ENCODE results near the gene MYEOV.
A peak's percentile ranks its signal among the peaks of the same experiment; 100 is the strongest.

Gene MYEOV

DNA sequence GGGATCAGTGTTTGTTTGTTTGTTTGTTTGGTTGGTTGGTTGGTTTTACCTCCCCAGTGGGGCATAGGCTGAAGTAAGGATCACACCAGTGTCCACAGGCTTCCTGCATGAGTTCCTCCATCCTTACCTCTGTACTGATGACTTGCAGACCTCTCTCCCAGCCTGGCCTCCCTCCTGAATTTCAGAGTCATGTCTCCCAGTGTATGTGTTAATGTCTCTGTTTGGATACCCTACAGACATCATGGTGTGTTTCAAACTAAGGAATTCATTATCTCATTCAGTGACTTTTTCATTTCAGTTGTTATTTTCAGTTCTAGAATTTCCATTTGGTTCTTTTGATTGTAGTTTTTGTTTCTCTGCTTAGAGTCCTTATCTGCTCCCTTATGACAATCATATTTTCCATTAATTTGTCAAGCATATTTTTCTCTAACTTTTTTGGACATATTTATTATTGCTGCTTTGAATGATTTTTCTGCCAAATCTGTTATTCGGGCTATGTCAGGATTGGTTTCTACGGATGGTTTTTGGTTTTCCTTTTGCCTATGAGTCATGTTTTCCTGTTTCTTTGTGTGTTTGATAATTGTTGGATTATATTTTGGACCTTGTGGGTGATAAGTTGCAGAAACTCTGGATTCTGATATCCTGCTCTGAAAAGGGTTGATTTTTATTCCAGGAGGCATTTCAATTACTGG lies 23.6 kb downstream of the MYEOV start:
- DNase-seq (ENCODE audit: low read depth in 2 of 2): no peak

DNA sequence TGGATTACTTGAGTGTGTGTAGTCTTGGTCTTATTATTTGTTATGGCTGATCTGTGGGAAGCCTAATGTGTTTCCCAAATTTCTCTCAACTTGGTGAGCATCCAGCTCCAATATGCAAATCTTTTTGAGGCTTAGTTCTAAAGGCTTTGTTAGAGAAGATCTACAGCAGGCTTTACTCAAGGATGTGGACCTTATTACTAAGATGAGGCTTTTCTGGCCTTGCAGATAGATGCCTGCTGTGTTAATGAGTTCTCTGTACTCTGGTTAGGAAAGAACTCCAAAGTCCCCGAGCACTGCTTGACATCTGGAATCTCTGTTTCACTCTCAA lies 24.1 kb downstream of the MYEOV start:
- no peak for DNase-seq (ENCODE audit: low read depth in 2 of 2)

DNA sequence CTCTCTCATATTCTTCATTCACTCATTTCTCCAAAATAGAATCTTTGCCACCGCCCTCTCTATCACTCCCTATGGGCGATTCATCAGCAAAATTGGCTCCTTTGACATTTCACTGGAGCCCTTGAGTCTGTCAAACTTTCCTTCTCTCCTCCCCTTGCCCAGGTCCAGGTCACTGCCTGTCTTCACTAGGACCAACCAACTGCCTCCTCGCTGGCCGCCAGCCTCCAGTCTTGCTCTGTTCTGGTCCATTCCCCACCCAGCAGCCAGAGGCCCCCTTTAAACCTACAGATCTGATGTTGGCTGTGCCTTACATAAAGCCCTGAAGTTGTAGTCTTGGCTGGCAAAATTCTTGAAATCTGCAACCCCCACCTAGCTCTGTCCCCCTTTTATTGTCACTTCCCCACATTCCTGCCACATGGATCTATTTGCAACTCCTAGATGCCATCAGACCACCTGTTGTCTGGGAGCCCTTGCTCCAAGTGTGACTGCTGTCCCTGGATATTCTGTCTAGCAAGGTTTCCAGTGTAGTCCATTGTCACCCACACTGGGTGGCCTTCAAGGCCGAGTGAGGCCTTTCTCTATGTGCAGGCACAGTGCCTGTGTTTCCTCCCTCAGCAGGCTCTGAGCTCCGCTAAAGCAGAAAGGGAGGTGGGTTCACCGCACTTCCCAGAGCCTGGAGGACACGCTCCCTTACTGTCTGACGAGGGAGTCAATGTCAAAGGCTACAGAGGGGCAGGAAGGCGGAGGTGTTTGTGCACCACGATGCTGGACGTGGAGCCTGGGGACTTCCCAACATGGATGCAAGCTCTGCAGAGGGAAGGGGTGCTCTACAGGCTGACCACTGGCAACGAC lies 25.5 kb downstream of the MYEOV start:
- no peak for DNase-seq (ENCODE audit: low read depth in 2 of 2)

DNA sequence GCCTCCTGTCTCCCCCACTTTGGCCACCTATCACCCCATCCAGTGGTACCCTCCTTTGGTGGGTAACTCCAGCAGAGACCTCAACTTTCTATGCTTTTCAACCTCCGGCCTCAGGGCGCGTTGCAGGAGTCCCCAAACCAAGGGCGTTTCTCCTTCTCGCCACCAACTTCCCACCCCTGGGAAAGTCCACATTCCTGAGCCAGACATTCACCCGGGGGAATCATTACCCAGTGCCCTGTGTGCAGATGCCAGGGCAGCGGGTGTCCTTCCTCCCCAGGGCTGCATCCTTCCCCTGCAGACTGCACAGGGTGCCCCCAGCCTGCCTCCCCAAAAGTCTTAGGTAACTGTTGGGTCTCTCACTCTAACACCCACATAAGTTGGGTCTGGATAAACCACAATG lies 26.4 kb downstream of the MYEOV start:
- no peak for DNase-seq (ENCODE audit: low read depth in 2 of 2)

DNA sequence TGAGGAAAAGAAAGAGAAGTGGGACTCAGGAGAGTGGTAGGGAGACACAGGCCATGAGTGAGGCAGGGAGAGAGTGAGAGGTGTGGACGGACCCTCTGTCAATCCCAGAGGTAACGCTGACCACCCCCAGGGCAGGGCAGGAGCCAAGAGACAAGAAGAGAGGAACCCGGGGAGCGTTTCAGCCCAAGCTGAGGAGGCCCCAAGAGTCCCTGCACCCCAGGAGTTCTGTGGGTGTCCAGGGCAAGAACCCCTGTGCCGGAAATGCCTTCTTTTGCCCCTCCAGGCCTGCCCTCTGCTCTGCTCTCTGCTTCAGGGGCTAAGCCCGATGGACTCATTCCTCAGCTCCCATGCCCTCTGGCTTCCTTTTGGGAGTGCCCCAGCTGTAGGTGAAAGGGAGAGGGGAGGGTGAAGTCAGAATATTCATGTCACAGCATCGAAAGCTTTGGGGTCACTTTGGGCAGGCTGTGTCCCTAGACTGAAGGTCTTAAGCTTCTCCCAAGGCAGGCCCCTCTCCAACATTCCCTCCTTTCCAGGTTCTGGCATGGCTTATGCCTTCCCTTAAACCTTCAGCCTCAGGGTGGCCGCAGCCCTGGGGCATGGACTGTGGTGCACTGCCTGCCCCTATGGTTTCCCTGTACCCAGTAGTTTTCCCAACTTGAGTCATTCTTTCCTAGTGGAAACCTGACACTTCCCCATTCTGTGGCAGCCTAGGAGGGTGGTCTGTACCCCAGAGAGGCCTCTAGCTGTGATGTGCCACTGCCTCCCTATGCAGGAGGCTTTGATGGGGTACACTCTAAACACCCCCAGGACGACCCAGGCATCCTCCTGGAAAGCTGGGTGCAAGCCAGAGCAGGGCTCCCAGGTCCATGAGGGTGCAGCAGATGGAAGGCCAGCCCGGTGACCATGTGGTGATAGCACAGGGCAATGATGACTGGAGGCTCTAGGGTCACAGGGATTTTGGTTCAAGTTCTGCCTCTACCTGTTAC lies 27.1 kb downstream of the MYEOV start:
- no peak for DNase-seq (ENCODE audit: low read depth in 2 of 2)

DNA sequence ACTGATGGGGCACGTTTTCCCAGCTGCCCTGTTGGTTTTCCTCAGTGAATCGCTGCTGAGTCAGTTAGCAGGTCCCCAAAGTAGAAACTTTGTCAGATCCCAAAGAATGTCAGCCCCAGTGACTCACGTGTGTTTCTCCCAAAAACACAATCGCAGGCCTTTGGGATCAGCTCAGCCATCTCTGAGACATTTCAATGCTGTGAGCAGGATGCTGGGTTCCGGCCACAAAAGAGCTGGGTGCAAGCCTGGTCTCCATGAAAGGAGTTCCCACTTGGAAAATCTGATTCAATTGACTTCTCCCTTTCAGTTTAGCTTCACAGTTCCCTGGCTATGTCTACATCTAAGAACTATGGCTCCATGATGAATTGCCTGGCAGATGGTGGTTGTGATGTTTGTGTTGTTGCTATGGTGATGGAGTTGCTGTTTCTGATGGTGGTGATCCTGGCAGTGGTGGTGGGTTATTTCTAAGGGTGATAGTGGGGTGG lies 28.0 kb downstream of the MYEOV start:
- DNase-seq (ENCODE audit: low read depth in 2 of 2): no peak

DNA sequence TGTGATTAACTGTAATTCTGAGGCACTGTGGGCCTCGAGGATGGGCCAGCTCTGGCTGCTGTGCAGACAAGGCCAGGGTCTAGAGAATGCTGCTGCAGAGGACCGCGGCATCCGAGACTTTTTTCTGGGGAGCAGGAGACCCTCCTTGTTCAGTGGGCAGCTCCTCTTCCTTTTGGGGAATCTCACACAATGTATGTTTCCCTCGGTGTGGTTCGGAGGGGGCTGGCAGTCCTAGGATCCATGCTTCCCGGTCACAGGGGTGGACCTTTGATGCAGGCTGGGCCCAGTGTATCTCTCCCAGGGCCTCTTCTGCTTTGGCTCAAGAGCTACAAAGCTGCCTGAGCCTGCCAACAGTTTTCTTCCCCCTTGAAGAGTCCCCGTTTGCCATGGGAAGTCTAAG lies 31.5 kb downstream of the MYEOV start:
- DNase-seq (ENCODE audit: low read depth in 2 of 2): no peak

DNA sequence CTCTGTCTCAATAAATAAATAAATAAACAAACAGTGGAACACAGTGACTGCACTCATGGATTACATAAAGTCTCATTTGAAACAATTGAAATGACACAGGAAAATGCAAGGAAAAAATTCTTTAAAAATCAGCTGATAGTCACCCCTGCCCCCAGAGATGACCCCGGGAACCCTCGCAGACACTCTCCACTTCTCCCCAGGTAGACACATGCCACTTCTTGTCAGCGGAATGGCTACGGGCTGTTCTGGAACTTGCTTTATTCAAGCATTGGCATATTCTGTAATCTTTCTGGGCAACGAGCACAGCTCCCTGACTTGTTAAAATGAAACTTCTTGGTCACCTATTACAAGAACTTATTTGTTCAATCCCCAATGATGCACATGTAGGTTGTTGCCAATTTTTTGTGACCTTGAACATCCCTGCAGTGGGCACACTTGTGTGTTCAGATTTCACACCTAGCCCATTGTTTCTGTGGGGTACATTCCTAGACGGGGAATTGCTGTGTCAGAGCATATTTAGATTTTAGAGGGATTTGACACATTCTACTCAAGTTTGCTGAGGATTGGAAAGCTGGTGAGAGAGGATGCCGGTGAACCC lies 32.8 kb downstream of the MYEOV start:
- DNase-seq (ENCODE audit: low read depth in 2 of 2): no peak

DNA sequence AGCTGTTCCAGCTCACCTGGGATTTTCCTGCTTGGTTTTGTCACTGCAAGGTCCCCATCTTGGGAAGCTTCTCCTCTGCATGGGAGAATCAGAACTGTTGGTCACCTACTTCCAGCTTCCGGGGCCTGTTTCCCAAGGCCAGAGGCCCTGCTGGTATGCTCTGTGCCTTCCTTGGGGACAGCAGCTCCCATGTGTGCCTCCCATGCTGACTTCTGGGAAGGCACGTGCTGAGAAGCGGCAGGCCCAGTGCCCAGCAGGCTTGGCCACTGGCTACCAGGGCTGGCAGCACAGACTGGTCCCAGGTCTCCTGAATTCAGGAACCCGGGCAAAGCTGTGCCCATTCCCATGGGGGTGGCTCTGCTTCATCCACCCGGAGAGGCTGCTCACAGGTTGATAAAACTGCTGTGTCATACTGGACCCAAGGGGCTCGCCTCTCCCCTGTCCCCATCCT lies 33.8 kb downstream of the MYEOV start:
- no peak for DNase-seq (ENCODE audit: low read depth in 2 of 2)

DNA sequence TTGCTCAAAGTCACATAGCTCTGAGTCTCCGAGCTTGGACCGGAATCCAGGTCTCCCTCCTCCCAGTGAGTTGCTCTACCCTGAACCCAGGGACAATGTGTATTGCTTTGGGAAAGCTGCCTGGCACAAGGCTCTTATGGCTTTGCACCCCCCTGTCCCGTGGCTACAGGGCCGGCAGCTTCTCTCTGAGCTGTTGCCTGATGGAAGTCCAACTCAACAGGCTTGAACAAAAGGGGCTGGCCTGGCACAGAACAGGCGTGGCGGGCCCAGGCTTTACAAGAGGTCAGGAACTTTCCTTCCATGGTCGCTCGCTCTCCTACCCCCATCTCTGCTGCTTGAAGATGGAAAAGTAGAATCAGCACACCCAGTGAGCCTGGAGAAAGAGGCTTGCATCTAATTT lies 34.3 kb downstream of the MYEOV start:
- DNase-seq (ENCODE audit: low read depth in 2 of 2): no peak

DNA sequence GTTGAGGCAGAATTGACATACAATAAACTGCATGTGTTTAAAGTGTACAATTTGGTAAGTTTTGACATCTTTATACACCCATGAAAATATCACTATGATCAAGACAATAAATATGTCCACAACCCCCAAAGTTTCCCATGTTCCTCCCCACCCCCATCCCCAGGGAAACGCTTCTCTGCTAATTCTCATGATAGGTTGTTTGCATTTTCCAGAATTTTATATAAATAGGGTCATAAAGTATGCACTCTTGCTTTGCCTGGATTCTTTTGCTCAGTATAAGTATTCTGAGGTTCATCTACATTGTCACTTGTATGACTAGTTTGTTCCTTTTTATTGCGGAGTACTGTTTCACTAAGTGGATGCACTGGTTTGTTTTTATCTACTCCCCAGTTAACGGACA lies 35.6 kb downstream of the MYEOV start:
- no peak for DNase-seq (ENCODE audit: low read depth in 2 of 2)

DNA sequence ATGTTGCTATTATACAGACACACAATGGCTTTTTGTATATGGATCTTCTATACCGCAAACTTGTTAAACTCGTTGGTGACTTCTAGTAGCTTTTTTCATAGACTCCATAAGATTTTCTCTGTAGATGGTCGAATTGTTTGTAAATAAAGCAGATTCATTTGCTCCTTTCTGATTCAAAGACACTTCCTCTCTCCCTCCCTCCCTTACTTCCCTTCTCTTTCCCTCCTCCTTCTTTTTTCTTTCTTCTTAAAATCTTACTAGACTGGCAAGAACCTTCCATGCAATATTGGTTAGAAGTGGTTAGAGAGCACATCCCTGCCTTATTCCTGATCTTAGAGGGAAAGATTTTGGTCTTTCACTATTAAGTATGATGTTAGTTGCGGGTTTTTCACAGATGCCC lies 36.4 kb downstream of the MYEOV start:
- DNase-seq (ENCODE audit: low read depth in 2 of 2): no peak

DNA sequence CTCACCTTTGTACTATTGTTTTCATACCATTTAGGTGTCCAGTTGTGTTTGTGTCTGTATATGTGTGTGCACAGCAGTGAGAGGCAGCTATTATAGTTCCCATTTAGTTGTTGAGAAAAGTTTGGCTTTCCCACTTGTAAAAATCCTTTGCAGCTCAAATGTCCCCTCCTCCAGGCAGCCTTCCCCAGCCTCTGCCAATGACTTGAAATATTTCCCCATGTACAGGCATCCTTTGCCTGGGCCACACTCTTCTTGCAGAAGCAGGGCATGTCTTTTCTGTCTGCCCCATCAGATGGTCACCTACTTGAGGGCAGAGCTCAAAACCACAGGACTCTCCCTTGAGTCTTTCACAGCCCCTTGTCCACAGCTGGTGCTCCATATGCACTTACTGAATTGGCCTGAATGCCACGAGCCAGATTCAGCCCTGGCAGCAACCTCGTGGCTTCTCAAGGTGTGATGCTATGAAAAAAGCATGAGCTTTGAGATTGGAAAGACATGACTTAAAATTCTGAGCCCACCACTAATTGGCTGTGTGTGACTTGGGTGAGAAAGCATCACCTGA lies 39.3 kb downstream of the MYEOV start:
- no peak for DNase-seq (ENCODE audit: low read depth in 2 of 2)

DNA sequence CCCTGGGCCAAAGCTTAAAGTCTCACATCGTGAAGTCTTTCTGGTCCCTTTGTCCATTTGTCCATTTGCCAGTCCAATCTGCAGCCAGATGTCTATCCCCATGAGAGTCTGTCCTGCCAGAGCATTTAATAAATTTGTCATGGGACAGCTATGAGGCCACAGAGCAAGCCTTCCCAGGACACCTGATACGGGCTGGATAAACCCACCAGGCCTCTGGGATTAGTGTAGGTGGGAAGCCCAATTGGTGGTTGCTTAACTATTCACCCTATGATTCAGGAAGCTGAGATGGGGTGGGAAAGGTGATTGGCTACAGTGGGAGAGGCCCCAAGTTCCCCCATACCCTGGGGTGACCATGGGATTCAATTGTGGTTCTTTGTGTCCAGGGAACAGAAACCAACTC lies 39.9 kb downstream of the MYEOV start:
- DNase-seq (ENCODE audit: low read depth in 2 of 2): no peak

DNA sequence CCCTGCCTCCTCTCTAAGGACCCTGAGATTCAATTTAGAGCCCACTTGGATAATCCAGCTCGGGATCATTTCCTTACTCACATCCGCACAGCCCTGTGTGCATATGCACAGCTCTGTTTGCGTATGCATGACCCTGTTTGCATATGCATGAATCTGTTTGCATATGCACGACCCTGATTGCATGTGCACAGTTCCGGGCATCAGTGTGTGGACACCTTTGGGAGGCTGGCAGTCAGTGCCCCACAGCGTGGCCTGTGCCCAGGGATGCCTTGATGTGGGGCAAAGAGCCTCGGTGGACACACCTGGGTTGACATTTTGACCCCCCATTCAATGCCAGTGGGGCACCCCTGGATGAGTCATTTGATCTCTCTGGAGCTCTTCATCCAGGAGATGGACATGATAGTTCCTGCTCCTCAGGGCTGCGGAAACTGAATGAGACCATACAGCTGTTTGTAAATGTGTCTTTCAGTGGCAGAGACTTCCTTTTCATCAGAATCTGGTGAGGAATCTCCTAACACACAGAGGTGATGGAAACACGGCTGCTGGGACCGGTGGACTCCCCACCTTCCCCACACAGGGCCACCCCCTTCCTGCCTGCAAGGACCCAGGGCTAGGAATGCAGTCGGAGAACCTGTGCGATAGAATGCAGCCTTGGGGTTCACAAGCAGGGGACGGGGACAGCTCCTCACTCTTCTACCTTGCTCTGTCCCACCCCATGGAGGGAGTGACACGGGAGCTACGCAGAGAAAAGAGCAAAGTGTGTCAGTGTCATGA lies 41.2 kb downstream of the MYEOV start:
- no peak for DNase-seq (ENCODE audit: low read depth in 2 of 2)

DNA sequence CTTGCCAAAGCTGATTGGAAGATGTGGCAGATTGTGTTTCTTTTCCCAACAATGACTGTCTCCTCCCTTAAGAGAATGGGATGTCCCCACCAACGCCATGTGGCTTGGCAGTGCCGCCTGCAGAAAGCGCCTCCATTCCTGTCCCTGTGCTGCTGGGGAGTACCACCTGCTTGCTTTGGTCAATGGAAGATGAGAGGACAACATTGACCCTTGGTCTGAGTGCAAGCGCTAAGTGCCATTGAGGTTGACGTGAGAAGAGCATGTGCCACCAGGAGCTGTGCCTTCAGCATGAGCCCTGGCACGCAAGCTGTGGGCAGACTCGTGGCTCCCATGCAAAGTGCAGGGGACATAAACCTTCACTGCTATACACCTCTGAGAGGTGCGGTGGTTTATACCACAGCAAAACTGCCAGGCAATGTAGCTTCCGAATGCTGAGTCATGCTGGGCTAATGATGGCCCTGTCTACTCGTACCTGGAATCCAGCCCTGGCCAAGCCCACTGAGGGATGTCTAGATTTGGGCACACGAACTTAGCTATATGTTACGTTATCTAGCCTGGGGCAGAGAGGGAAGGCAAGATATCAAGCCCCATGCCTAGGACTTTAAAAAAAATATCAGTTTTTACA lies 41.9 kb downstream of the MYEOV start:
- no peak for DNase-seq (ENCODE audit: low read depth in 2 of 2)

DNA sequence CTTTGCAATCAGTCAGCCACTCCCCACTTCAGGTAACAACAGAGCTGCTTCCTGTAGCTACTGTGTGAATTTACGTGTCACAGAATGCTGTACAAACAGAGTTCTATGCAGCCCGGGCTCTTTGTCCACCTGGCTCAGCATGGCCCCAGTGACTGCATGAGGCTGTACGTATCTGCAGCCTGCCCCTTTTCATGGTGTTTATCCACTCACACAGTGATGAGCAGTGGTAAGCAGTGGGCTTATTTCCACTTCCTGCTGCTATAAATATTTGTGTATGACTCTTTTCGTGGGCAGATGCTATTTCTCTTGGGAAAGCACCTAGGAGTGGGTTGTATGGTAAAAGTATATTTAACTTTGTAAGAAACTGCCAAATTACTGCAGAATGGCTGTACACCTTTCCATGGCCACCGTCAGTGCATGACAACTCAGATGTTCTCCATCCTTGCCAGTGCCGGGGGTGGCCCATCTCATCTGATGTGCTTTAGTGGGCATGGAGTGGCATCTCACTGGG lies 43.3 kb downstream of the MYEOV start:
- DNase-seq (ENCODE audit: low read depth in 2 of 2): peak in 1 of 2 donors; percentile 45

DNA sequence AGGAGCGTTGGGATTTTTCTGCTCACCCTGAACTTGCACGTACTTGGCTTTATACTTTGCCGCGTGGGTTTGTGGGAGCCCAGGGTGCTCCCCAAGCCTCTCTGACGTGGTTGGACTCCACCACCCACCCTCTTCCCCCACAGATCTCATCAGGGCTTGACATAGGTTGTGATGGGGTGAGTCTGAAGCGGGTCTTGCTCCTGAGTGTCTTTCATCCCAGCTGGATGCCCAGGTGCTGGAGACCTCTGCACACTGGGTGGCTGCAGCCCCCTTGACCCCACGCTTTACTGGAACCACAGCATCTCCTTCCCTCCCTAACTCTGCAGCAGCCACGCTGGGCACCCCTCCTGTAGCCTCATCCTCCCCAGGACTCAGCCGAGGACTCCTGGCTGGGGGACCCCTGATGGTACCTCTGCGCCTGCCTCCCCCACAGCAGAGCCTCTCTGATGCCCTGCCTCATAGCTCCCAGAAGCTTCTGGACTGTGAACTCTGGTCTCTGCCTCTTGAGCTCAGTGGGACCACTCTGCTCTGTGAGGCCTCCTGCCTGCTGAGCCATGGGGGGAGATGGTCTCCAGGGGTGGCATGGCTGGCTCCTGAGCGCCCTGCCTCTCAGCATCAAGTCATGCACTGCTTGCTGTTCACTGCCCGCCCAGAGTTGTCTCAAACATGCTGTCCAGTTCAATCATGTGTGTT lies 45.2 kb downstream of the MYEOV start:
- no peak for DNase-seq (ENCODE audit: low read depth in 2 of 2)

DNA sequence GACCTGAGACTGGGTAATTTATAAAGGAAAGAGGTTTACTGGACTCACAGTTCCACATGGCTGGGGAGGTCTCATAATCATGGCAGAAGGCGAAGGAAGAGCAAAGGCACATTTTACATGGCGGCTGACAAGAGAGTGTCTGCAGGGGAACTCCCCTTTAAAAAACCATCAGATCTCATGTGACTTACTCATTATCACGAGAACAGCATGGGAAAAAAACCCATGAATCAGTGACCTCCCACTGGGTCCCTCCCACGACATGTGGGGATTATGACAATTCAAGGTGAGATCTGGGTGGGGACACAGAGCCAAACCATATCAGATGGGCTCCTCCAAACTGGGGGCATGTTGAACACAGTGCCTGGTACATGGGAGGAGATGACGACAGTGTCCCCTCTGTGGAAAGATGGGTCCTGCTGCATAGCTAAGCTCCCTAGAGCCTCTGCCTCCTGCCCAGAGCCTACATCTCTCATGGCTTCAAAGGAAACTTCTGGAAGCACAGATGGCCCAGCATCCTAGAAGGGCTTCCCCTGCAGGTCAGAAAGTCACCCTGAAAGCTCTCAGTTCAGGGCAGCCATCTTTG lies 46.1 kb downstream of the MYEOV start:
- DNase-seq (ENCODE audit: low read depth in 2 of 2): peak in 1 of 2 donors; percentile 16
